ENCODE results near the gene CD22.

DNA sequence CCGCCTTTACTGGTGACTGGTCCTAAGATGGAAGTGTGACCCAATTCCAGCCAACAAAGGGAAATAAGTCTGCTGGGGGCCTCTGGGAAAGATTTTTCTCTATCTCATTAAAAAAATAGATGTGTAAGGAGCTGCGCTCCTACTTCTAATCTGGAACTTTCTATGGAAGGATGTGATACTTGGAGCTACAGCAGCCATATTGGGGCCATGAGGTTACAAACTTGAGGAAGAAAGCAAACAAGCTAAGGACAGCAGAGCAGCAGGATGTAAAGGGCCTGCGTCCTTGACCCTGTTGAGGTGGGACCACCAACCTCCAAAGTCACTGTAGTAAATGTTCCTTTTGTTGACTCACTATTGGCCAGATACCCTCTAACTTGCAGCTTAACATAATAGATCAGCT lies 49.4 kb downstream of the CD22 start:
- TF ChIP-seq, protein P1, sequence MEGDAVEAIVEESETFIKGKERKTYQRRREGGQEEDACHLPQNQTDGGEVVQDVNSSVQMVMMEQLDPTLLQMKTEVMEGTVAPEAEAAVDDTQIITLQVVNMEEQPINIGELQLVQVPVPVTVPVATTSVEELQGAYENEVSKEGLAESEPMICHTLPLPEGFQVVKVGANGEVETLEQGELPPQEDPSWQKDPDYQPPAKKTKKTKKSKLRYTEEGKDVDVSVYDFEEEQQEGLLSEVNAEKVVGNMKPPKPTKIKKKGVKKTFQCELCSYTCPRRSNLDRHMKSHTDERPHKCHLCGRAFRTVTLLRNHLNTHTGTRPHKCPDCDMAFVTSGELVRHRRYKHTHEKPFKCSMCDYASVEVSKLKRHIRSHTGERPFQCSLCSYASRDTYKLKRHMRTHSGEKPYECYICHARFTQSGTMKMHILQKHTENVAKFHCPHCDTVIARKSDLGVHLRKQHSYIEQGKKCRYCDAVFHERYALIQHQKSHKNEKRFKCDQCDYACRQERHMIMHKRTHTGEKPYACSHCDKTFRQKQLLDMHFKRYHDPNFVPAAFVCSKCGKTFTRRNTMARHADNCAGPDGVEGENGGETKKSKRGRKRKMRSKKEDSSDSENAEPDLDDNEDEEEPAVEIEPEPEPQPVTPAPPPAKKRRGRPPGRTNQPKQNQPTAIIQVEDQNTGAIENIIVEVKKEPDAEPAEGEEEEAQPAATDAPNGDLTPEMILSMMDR (conservative IDR thresholded peaks at IDR 0.05; ENCODE audit: low read depth, low read length): no peak
- no peak for TF ChIP-seq RFX5 (IDR thresholded peaks at IDR 0.05; ENCODE audit: low read depth, low read length)

All from IMR-90 (cell line).